OCI-LY1 (cell line): ENCODE results near the gene HEXD.

Source experiments
- CTCF ChIP-seq: fragments of 200-600 bp; sonication (generic), shearing (Covaris generic); IDR thresholded peaks from 2 replicates; pipeline ENCODE4 v1.5.1; 2017; ENCODE audit warnings: mild to moderate bottlenecking, antibody characterized with exemption, low read length, moderate library complexity, mixed read lengths
- EZH2 ChIP-seq: fragments of 200-600 bp; sonication (generic), shearing (Covaris generic); IDR thresholded peaks from 2 replicates; pipeline ENCODE4 v1.8.0; 2017; ENCODE audit warnings: borderline replicate concordance, mixed run types, mild to moderate bottlenecking, antibody characterized with exemption, low read length, moderate library complexity, mixed read lengths

DNA sequence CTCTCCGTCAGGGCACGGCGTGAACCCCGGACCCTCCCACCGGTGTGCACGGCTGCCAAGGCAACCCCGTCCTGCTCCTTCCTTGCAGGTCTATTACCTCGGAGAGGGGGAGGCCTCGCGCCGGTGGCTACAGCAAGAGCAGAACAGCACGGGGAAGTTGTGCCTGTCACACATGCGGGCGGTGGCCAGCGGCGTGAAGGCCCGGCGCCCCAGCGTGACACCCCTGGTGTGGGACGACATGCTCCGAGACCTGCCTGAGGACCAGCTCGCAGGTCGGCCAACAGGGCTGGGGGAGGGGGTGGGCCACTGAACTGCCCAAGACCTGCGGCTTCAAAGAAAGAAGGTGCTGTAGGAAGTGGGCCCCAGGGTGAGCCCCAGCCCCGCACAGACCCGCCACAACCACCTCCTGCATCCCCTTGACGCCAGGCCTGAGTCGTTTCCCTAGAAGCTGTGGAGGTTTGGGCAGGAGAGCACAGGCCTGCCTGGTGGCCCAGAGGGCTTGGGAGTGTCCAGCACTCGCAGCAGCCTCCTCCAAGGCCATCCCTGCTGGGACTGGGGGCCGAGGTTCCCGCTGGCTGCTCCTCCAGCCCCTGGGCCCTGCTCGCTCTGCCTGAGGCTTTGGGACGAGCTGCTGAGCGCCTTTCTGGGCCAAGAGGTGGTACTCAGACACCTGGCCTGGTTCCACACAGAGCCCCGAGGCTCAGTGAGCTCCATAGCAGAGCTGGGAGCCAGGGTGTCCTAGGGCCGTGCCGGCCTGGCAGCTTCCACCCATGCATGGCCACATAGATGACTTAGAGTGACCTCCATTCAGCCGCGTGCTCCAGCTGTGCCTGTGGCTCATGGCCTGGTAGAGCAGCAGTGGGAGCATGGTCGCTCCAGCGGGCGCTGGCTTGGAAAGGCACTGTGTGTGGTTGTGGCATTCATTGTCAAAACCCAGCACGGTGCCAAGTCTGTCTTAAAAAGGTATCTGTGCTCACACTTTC is 17.7 kb downstream of the HEXD start:
- TF ChIP-seq CTCF: no peak
- TF ChIP-seq EZH2: no peak
